Pancreas (tissue), 10 donors: ENCODE data around the gene TGFBR3L. TPM values are rescaled to one million over a fixed set of nuclear protein-coding genes. Genes with fewer than 3 reads are reported as not detected.

Experiments
- ATAC-seq, 4 donors: fragments of 200-7000 bp; cut with Tn5 transposase; one replicate each; pipeline versions ENCODE4 v1.8.0 to v1.9.1; 2020; ENCODE audit warnings: mild to moderate bottlenecking in 4 of 4, moderate library complexity in 4 of 4
- DNase-seq, 6 donors: peaks; one replicate each; pipeline ENCODE4 v3.0.0-alpha.2; 2020
- FAIRE-seq: peaks from 2 replicates; lab custom pipeline; 2012; peaks lifted over from hg19 to GRCh38; lab: Jason Lieb, UNC
- H3K27ac ChIP-seq, 4 donors: fragments of 200-600 bp; sonication (generic); 1 replicate in 3 of 4; 2 replicates in 1 of 4; pipeline versions ENCODE4 v1.5.0 to v1.8.0; 2020
- H3K27me3 ChIP-seq, 4 donors: fragments of 200-600 bp; one replicate each; pipeline ENCODE4 v1.8.0; 2021
- H3K36me3 ChIP-seq, 3 donors: fragments of 200-600 bp; sonication (generic) in 1 of 3; one replicate each; pipeline versions ENCODE4 v1.5.0 to v1.8.0; 2020 to 2021
- H3K4me1 ChIP-seq, 3 donors: fragments of 200-600 bp; one replicate each; pipeline ENCODE4 v1.8.0; 2021
- H3K4me3 ChIP-seq, 4 donors: fragments of 200-600 bp; sonication (generic) in 2 of 4; one replicate each; pipeline versions ENCODE4 v1.5.0 to v1.8.0; 2020 to 2021
- H3K9me3 ChIP-seq, 4 donors: fragments of 200-600 bp; one replicate each; pipeline ENCODE4 v1.8.0; 2021
- CTCF ChIP-seq, 4 donors: fragments of 200-600 bp; sonication (generic) in 3 of 4; IDR thresholded peaks; one replicate each; pipeline versions ENCODE4 v1.5.0 to v1.8.0; 2021; ENCODE audit warnings: antibody characterized with exemption in 4 of 4
- WGBS, 2 donors: extraction: QIAGEN DNeasy Blood & Tissue Kit; methylation state at CpG; one replicate each; pipeline ENCODE4 v1.1.7; 2013; 5-methylcytosine and 5-hydroxymethylcytosine counted together
- intact Hi-C, 3 donors: fragments of 100-400 bp; cut with DNase I; formaldehyde crosslinking; loops; one replicate each; pipeline versions ENCODE4 v1.11.1 to v1.14.2; 2022
- polyA plus RNA-seq, 2 donors: library from polyadenylated mRNA; stranded (reverse); fragments of 200-250 nt; gene quantifications; one replicate each; pipeline ENCODE4 v1.2.3, GENCODE V29; 2013
- total RNA-seq, 6 donors: library from RNA; stranded (reverse); fragmentation: NEBNext Ultra II Directional in 4 of 6; extraction: Animal tissue kit (Norgen Biotek cat#: 25700) in 4 of 6; gene quantifications; one replicate each; pipeline versions ENCODE4 v1.2.1 to v1.2.4, GENCODE V29; 2021 to 2023
- donor health status: healthy with polysubstance abuse.
- donor health status: DM: no; HTN: no; CAD: no; lungs with moderate emphysema.
- donor health status: DM: no; HTN: no; CAD: no.
- donor health status: control.
- donor health status: control.
- donor health status: Bipolar disorder and iron deficiency.
- donor health status: DM: yes; HTN: yes; CAD: no.
- donor health status: DM: no; HTN: no; CAD: no.
- donor health status: DM: no; HTN: no; CAD: no.
- donor health status: DM: yes; HTN: yes; CAD: no.

The TGFBR3L gene
- total and polyA plus RNA-seq, 8 donors, result 0.16 to 2.2 (median 0.59) TPM; not detected in 2

- no peak for TF ChIP-seq CTCF (IDR thresholded peaks at IDR 0.05)
- Histone ChIP-seq H3K4me3 (peak overlapping the region; percentile 29 to 57 (median 35)), H3K4me1 (no peaks in the 10 kb centered on the region), H3K27ac (peak overlapping the region; percentile 71 to 95 (median 88)), H3K36me3 (no peaks in the 10 kb centered on the region), H3K27me3 (no peaks in the 10 kb centered on the region), H3K9me3 (no peaks in the 10 kb centered on the region)
- ATAC-seq (no peak), FAIRE-seq (no peak), DNase-seq (peak in 1 of 6 donors; percentile 47)
- intact Hi-C loops, result no loop called here
- WGBS, 2 donors, result 22 to 28% methylated on average over 21 of the region's 21 CpGs
Observed at GRCh38 chr19:7868326-7868670, 46.3 kb upstream of the TGFBR3L start.

GRCh38 chr19:7868671-7869452, 45.8 kb upstream of the TGFBR3L start:
- WGBS, 2 donors, result 1 to 2% methylated on average over 53 to 67 of the region's 67 CpGs
- peak; percentile 84 to 94 (median 91) for DNase-seq
- peak overlapping the region; percentile 29 to 57 (median 35) for H3K4me3 ChIP-seq
- H3K4me1 ChIP-seq, result no peaks in the 10 kb centered on the region
- H3K9me3 ChIP-seq, result no peaks in the 10 kb centered on the region
- no peaks in the 10 kb centered on the region for H3K27me3 ChIP-seq
- intact Hi-C loops, result no loop called here
- FAIRE-seq, result no peak
- ATAC-seq, result peak; percentile 66 to 81 (median 78)
- no peaks in the 10 kb centered on the region for H3K36me3 ChIP-seq
- peak overlapping the region; percentile 71 to 95 (median 88) for H3K27ac ChIP-seq
- TF ChIP-seq CTCF (IDR thresholded peaks at IDR 0.05), result peak; percentile 86 to 91 (median 89)

- H3K9me3 ChIP-seq, result no peaks in the 10 kb centered on the region
- TF ChIP-seq CTCF (IDR thresholded peaks at IDR 0.05), result peak in 2 of 4 donors; percentile 13 to 28
- H3K27ac ChIP-seq, result peak overlapping the region; percentile 71 to 95 (median 88)
- H3K4me1 ChIP-seq, result no peaks in the 10 kb centered on the region
- DNase-seq, result peak; percentile 66 to 95 (median 86)
- peak; percentile 63 to 73 (median 67) for ATAC-seq
- no peaks in the 10 kb centered on the region for H3K27me3 ChIP-seq
- WGBS, 2 donors, result 11 to 18% methylated on average over 27 to 47 of the region's 47 CpGs
- FAIRE-seq, result no peak
- intact Hi-C loops, result no loop called here
- H3K4me3 ChIP-seq, result peak overlapping the region; percentile 29 to 57 (median 35)
- H3K36me3 ChIP-seq, result no peaks in the 10 kb centered on the region
Observed at GRCh38 chr19:7869453-7869909, 45.1 kb upstream of the TGFBR3L start.

GRCh38 chr19:7869910-7870511, 44.6 kb upstream of the TGFBR3L start:
- intact Hi-C loops, result no loop called here
- Histone ChIP-seq H3K36me3 (no peaks in the 10 kb centered on the region), H3K4me1 (no peaks in the 10 kb centered on the region), H3K4me3 (peak overlapping the region; percentile 29 to 57 (median 35)), H3K9me3 (no peaks in the 10 kb centered on the region), H3K27me3 (no peaks in the 10 kb centered on the region), H3K27ac (peak overlapping the region; percentile 71 to 95 (median 88))
- WGBS, 2 donors, result 25 to 28% methylated on average over 25 to 30 of the region's 30 CpGs
- DNase-seq (peak in 5 of 6 donors; percentile 65 to 92 (median 79)), FAIRE-seq (no peak), ATAC-seq (peak in 3 of 4 donors; percentile 4 to 41 (median 13))
- no peak for TF ChIP-seq CTCF (IDR thresholded peaks at IDR 0.05)
